ENCODE measurements around the gene HELZ2.
"Not testable (repeated sequence)": the region's sequence is repeated elsewhere in the genome, so short reads cannot be mapped to it uniquely, and the experiment has no call there.

HELZ2 gene, protein sequence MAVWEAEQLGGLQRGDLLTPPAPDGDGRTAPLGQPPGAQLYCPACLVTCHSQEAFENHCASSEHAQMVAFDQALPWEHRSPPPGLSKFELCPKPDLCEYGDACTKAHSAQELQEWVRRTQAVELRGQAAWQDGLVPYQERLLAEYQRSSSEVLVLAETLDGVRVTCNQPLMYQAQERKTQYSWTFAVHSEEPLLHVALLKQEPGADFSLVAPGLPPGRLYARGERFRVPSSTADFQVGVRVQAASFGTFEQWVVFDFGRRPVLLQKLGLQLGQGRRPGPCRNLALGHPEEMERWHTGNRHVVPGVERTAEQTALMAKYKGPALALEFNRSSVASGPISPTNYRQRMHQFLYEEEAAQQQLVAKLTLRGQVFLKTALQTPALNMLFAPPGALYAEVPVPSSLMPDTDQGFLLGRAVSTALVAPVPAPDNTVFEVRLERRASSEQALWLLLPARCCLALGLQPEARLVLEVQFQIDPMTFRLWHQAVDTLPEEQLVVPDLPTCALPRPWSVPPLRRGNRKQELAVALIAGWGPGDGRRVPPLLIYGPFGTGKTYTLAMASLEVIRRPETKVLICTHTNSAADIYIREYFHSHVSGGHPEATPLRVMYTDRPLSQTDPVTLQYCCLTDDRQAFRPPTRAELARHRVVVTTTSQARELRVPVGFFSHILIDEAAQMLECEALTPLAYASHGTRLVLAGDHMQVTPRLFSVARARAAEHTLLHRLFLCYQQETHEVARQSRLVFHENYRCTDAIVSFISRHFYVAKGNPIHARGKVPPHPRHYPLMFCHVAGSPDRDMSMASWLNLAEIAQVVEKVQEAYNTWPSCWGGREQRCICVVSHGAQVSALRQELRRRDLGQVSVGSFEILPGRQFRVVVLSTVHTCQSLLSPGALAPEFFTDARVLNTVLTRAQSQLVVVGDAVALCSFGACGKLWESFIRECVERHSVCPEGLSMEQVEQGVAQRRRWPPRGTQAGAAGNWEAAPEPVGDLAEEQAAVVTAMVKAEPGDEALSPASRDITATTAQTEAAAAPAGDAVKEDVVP (N-terminal part only)

GRCh38 chr20:63574156-63574828, at the start of gene HELZ2:
TSS of gene HELZ2 (minus strand) at chr20:63574239. CDS start at chr20:63572385, 1,854 bp downstream.
- DNase-seq, result peak; percentile 88

GRCh38 chr20:63622732-63623131, 48.7 kb upstream of the HELZ2 start:
- DNase-seq, result no peak

- no peak for DNase-seq
These were observed 48.1 kb upstream of the HELZ2 start for GRCh38 chr20:63622096-63622495.

- no peak for DNase-seq
These were observed 47.0 kb upstream of the HELZ2 start for GRCh38 chr20:63620991-63621390.

DNA sequence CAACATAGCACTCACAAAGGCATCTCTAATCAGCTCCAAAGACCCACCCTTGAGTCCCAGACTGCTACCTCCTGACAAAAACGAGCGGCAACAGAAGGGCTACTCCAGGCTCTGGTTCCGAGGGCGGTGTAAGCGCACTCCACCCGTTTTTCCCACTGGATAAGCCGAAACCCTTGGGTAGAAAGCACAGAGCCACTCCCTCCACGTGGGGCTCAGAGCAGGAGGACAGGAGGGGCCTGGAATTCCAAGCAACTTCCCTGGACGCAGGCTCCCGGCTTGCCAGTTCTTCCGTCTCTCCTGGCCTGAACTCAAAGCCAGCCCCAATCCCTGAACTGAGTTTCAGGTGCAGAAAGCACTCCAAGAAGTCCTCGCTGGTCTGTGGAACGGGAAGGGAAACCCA, 45.5 kb upstream of the HELZ2 start:
- no peak for DNase-seq

GRCh38 chr20:63619086-63619485, 45.0 kb upstream of the HELZ2 start:
- DNase-seq, result no peak

- DNase-seq, result no peak
These were observed 44.4 kb upstream of the HELZ2 start for GRCh38 chr20:63618291-63618980.

- no peak for DNase-seq
These were observed 43.8 kb upstream of the HELZ2 start for GRCh38 chr20:63617876-63618265.

DNA sequence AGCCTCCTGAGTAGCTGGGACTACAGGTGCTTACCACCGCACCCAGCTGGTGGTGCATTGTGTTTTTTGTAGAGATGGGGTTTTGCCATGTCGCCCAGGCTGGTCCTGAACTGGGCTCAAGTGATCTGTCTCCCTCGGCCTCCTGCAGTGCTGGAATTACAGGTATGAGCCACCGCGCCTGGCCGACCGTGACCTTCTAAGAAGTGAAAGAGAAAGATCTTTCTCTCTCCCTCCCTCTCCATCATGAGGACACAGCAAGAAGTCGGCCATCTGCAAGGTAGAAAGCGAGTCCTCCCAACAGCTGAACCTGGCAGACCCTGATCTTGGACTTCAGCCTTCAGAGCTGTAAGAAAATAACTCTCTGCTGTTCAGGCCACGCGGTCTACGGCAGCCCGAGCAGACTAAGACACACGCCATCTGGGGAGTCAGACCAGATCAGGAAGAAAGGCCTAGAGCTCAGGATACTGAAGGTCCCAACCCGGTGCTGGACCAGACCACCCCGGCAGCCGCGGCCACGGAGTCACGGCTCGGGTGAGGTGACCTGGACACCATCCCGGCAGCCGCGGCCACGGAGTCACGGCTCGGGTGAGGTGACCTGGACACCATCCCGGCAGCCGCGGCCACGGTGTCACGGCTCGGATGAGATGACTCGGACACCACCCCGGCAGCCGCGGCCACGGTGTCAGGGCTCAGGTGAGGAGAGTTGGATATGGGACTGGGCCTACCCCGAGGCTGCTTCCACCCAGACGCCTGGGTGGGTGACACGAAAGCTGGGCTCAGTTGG, 43.2 kb upstream of the HELZ2 start:
- DNase-seq, result no peak

- not testable (repeated sequence) for DNase-seq
These were observed 40.0 kb upstream of the HELZ2 start for GRCh38 chr20:63613863-63614594.

- no peak for DNase-seq
These were observed 38.4 kb upstream of the HELZ2 start for GRCh38 chr20:63612276-63612931.

DNA sequence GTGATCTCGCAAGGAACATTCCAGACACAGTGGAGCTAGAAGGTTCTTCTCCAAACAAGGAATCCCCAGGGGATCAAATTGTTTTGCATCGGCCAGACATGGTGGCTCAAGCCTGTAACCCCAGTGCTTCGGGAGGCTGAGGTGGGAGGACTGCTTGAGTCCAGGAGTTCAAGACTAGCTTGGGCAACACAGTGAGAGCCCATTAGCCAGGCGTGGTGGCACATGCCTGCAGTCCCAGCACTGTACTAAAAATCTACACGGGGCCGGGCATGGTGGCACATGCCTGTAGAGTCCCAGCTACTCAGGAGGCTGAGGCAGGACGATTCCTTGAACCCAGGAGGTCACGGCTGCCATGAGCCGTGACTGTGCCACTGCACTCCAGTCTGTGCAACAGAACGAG, 37.6 kb upstream of the HELZ2 start:
- DNase-seq, result no peak

- no peak for DNase-seq
These were observed 36.8 kb upstream of the HELZ2 start for GRCh38 chr20:63610581-63611435.

DNA sequence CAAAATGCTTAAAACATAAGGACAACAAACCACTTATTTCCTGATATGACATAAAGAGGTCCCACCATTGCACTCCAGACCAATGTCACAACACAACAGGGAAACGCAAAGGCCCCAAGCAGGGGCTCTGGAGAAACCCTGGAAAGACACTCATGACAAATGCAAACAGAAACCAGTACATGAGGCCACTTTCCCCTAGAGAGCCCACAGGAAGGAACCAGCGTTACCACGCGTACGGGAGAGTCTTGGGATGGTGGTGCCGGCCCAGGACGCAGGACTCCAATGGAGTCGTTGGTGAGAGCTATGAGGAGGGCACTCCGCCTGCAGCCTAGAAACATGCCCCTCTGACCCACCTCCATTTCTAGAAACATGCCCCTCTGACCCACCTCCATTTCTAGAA, 32.6 kb upstream of the HELZ2 start:
- DNase-seq, result no peak

DNA sequence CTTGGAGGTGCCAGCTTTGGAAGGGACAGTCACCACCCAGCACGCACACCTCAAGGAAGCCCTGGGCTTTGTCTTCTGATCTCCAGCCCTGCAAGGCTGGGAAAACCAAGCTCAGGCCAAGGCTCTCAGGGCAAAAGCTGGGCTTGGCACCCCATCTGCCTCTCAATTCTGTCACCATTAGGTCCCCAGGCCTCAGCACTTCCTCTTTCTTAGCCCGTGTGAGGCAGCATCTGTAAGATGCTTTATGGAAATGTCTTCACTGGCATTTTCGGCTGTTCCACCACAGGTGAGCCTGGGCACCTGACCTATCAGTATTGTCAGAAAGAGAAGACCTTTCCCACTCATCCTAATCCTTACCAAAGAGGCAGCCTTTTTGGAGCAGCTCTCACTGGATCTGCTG, 28.3 kb upstream of the HELZ2 start:
- DNase-seq, result no peak

DNA sequence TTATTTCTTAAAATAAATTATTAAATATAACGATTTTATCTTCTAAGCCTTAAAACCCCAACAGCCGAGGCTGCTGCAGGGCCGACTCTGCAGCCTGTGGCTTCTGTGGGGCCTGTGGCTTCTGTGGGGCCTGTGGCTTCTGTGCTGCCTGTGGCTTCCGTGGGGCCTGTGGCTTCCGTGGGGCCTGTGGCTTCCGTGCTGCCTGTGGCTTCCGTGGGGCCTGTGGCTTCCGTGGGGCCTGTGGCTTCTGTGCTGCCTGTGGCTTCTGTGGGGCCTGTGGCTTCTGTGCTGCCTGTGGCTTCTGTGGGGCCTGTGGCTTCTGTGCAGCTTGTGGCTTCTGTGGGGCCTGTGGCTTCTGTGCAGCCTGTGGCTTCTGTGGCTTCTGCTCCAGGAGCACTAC, 27.6 kb upstream of the HELZ2 start:
- DNase-seq, result not testable (repeated sequence)

DNA sequence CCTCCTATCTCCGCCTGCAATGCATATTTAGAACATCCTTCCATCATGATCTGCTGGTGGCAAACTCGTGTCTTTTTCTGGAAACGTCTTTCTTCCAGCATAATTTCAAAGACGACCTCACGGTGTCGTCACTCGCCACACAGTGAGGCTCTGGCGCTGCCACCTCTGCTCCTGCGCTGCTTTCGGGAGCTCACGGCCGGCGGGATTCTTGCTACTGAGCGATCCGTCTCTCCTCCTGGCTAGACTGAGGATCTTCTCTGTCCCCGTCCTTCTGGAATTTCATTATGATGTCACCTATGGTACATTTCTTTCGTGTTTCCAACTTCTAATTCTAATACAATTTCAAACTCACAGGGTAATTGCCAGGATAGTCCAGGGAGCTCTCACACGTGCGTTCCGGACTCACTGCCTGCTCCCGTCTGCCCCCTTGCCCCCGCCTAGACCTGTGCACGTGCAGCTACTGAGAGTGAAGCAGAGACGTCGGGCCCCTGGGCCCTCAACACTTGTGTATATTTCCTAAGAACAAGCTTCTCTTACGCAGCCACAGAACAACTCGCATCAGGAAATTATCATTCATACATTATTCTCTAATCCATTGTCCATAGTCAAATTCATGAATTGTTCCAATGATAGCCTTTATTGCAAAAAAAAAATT, 25.5 kb upstream of the HELZ2 start:
- no peak for DNase-seq

- DNase-seq, result no peak
These were observed 24.7 kb upstream of the HELZ2 start for GRCh38 chr20:63598479-63599395.
